Keratinocyte (primary cell): ENCODE measurements around the gene RASA1. TPM values are rescaled to one million over a fixed set of nuclear protein-coding genes. Genes with fewer than 3 reads are reported as not detected.

ENCODE experiments used
- DNase-seq: peaks from one replicate; pipeline ENCODE4 v3.0.0-alpha.2; 2011; ENCODE audit warnings: low read depth, missing footprints, low spot score
- FAIRE-seq: peaks from 2 replicates; lab custom pipeline; 2011; peaks lifted over from hg19 to GRCh38; lab: Jason Lieb, UNC
- H2AFZ ChIP-seq: 2 replicates; pipeline ENCODE4 v1.6.0; 2012; ENCODE audit warnings: low read length, control low read depth, inconsistent platforms; ENCODE audit not compliant: control insufficient read depth
- H3K27ac ChIP-seq: 2 replicates; pipeline ENCODE4 v1.5.1; 2011; ENCODE audit warnings: low read length; ENCODE audit not compliant: control insufficient read depth, insufficient read depth
- H3K27me3 ChIP-seq: 3 replicates; pipeline ENCODE4 v1.6.0; 2011; ENCODE audit warnings: low read length; ENCODE audit not compliant: control insufficient read depth, insufficient read depth; ENCODE audit errors: extremely low read depth
- H3K36me3 ChIP-seq, 2 experiments: 2 replicates in 1 of 2; 3 replicates in 1 of 2; pipeline ENCODE4 v1.5.1; 2011; ENCODE audit warnings: low read length in 2 of 2, mild to moderate bottlenecking in 1 of 2; ENCODE audit not compliant: control insufficient read depth in 2 of 2, insufficient read depth in 2 of 2; ENCODE audit errors: extremely low read depth in 1 of 2
- H3K4me1 ChIP-seq: 3 replicates; pipeline ENCODE4 v1.5.1; 2011; ENCODE audit warnings: low read length; ENCODE audit not compliant: control insufficient read depth, insufficient read depth; ENCODE audit errors: extremely low read depth
- H3K4me2 ChIP-seq: 3 replicates; pipeline ENCODE4 v1.6.0; 2011; ENCODE audit warnings: low read depth, low read length; ENCODE audit not compliant: control insufficient read depth, insufficient read depth; ENCODE audit errors: extremely low read depth
- H3K4me3 ChIP-seq, 3 experiments: fragments of 200-600 bp in 1 of 3; sonication (generic) in 1 of 3; 2 replicates in 2 of 3; 3 replicates in 1 of 3; pipeline ENCODE4 v1.5.1; 2011 to 2016; ENCODE audit warnings: low read length in 3 of 3, mild to moderate bottlenecking in 3 of 3, control low read depth in 2 of 3, inconsistent platforms in 1 of 3, low read depth in 1 of 3, mixed read lengths in 1 of 3, mixed run types in 1 of 3, moderate library complexity in 1 of 3; ENCODE audit not compliant: control insufficient read depth in 2 of 3, insufficient read depth in 2 of 3; ENCODE audit errors: extremely low read depth in 1 of 3
- H3K79me2 ChIP-seq: 2 replicates; pipeline ENCODE4 v1.6.0; 2012; ENCODE audit warnings: low read length; ENCODE audit not compliant: control insufficient read depth, insufficient read depth
- H3K9ac ChIP-seq: 3 replicates; pipeline ENCODE4 v1.6.0; 2011; ENCODE audit warnings: low read length; ENCODE audit not compliant: control insufficient read depth, insufficient read depth; ENCODE audit errors: extremely low read depth
- H3K9me1 ChIP-seq: 3 replicates; pipeline ENCODE4 v1.6.0; 2011; ENCODE audit warnings: low read length; ENCODE audit not compliant: control insufficient read depth, insufficient read depth; ENCODE audit errors: extremely low read depth
- H3K9me3 ChIP-seq: 2 replicates; pipeline ENCODE4 v1.5.1; 2012; ENCODE audit warnings: low read depth, low read length; ENCODE audit not compliant: control insufficient read depth
- H4K20me1 ChIP-seq: 3 replicates; pipeline ENCODE4 v1.6.0; 2011; ENCODE audit warnings: low read length; ENCODE audit not compliant: control insufficient read depth, insufficient read depth; ENCODE audit errors: extremely low read depth
- CTCF ChIP-seq, 3 experiments: IDR thresholded peaks in 1 of 3; conservative IDR thresholded peaks in 1 of 3; optimal IDR thresholded peaks in 1 of 3; 2 replicates in 2 of 3; 3 replicates in 1 of 3; pipeline versions ENCODE3 to v1.5.1; 2011; ENCODE audit warnings: low read length in 3 of 3, mild to moderate bottlenecking in 3 of 3, moderate library complexity in 2 of 3, control low read depth in 1 of 3, inconsistent platforms in 1 of 3; ENCODE audit not compliant: insufficient read depth in 2 of 3; ENCODE audit errors: extremely low read depth in 1 of 3
- EZH2 ChIP-seq: IDR thresholded peaks from one replicate; pipeline ENCODE4 v1.6.1; 2012; ENCODE audit warnings: inconsistent platforms, mild to moderate bottlenecking, low read length, moderate library complexity
- dilution Hi-C: fragments of 300-500 bp; cut with MboI; formaldehyde crosslinking; loops from one replicate; pipeline ENCODE4 v1.7.0; 2020; ENCODE audit warnings: low sequenced_read_pairs; ENCODE audit not compliant: extremely low pct_ligation_motif_present
- polyA plus RNA-seq, 5 experiments: library from polyadenylated mRNA; depleted of rRNA in 3 of 5; stranded (reverse) in 3 of 5; stranded (forward) in 1 of 5; unstranded in 1 of 5; fragments of >200 nt; gene quantifications; 1 replicate in 1 of 5; 2 replicates in 3 of 5; 3 replicates in 1 of 5; pipeline versions ENCODE4 v1.2.1 to v1.2.3, GENCODE V29; 2011 to 2012; ENCODE audit warnings: missing spikeins in 2 of 5, low read depth in 1 of 5, low replicate concordance in 1 of 5

Gene RASA1
- polyA plus RNA-seq, 1 donor (not counting 4 experiments of a cell fraction or from before 2014, with no cell fraction given): 57.9 TPM

- FAIRE-seq: no peak
- dilution Hi-C loops: no loop called here
- TF ChIP-seq EZH2: no peak
- H3K4me3 ChIP-seq: no peak overlapping the region
- H3K79me2 ChIP-seq: no peaks in the 10 kb centered on the region
- H4K20me1 ChIP-seq: no peaks in the 10 kb centered on the region
- H3K27me3 ChIP-seq: no peaks in the 10 kb centered on the region
- no peak overlapping the region for H3K27ac ChIP-seq
- peaks cover 8% of the 10 kb centered on the region for H3K4me1 ChIP-seq
- H3K9me3 ChIP-seq: no peaks in the 10 kb centered on the region
- H3K36me3 ChIP-seq: no peaks in the 10 kb centered on the region
- H3K9ac ChIP-seq: no peak overlapping the region
- DNase-seq: no peak
- H3K9me1 ChIP-seq: no peaks in the 10 kb centered on the region
- no peak overlapping the region for H3K4me2 ChIP-seq
- no peak overlapping the region for H2AFZ ChIP-seq
These were observed 166.8 kb downstream of the RASA1 start for GRCh38 chr5:87434461-87434860.

GRCh38 chr5:87435144-87435694 is 167.5 kb downstream of the RASA1 start:
- Histone ChIP-seq H3K9me3 (no peaks in the 10 kb centered on the region), H2AFZ (no peak overlapping the region), H3K4me2 (no peak overlapping the region), H3K4me1 (peaks cover 8% of the 10 kb centered on the region), H3K27me3 (no peaks in the 10 kb centered on the region), H4K20me1 (no peaks in the 10 kb centered on the region), H3K27ac (no peak overlapping the region), H3K36me3 (no peaks in the 10 kb centered on the region), H3K9ac (no peak overlapping the region), H3K4me3 (no peak overlapping the region), H3K9me1 (no peaks in the 10 kb centered on the region), H3K79me2 (no peaks in the 10 kb centered on the region)
- DNase-seq (no peak), FAIRE-seq (no peak)
- TF ChIP-seq CTCF (optimal IDR thresholded peaks at IDR 0.05 in 1 of 3, IDR thresholded peaks at IDR 0.05 in 1 of 3, conservative IDR thresholded peaks at IDR 0.05 in 1 of 3; ENCODE audit: extremely low read depth in 1 of 3, insufficient read depth in 2 of 3, low read length in 3 of 3) (no peak), EZH2 (no peak)
- dilution Hi-C loops: no loop called here

GRCh38 chr5:87437724-87438123 is 170.0 kb downstream of the RASA1 start:
- DNase-seq (no peak), FAIRE-seq (no peak)
- H4K20me1 ChIP-seq: no peaks in the 10 kb centered on the region
- no peaks in the 10 kb centered on the region for H3K27me3 ChIP-seq
- no peak for TF ChIP-seq CTCF (optimal IDR thresholded peaks at IDR 0.05 in 1 of 3, IDR thresholded peaks at IDR 0.05 in 1 of 3, conservative IDR thresholded peaks at IDR 0.05 in 1 of 3; ENCODE audit: extremely low read depth in 1 of 3, insufficient read depth in 2 of 3, low read length in 3 of 3)
- TF ChIP-seq EZH2: no peak
- no peaks in the 10 kb centered on the region for H3K4me1 ChIP-seq
- H3K4me2 ChIP-seq: no peak overlapping the region
- H3K27ac ChIP-seq: no peak overlapping the region
- H2AFZ ChIP-seq: no peak overlapping the region
- no peak overlapping the region for H3K9ac ChIP-seq
- H3K9me3 ChIP-seq: no peaks in the 10 kb centered on the region
- H3K4me3 ChIP-seq: no peak overlapping the region
- no peaks in the 10 kb centered on the region for H3K36me3 ChIP-seq
- no peaks in the 10 kb centered on the region for H3K79me2 ChIP-seq
- dilution Hi-C loops: no loop called here
- no peaks in the 10 kb centered on the region for H3K9me1 ChIP-seq
